IPS-15b (cell line): ENCODE results near the gene CEACAM1.
"Not testable (repeated sequence)": the region's sequence is repeated elsewhere in the genome, so short reads cannot be mapped to it uniquely, and the experiment has no call there.

Experiments used
- H3K27me3 ChIP-seq: one replicate; pipeline ENCODE4 v1.6.1; 2013; ENCODE audit warnings: low read length; ENCODE audit not compliant: control insufficient read depth, insufficient read depth
- H3K36me3 ChIP-seq: one replicate; pipeline ENCODE4 v1.6.1; 2013; ENCODE audit warnings: low read length; ENCODE audit not compliant: control insufficient read depth, insufficient read depth
- H3K4me1 ChIP-seq: one replicate; pipeline ENCODE4 v1.6.1; 2013; ENCODE audit warnings: mild to moderate bottlenecking, low read length; ENCODE audit not compliant: control insufficient read depth, insufficient read depth
- H3K4me3 ChIP-seq: one replicate; pipeline ENCODE4 v1.5.1; 2013; ENCODE audit warnings: low read depth, low read length
- H3K9ac ChIP-seq: one replicate; pipeline ENCODE4 v1.6.1; 2013; ENCODE audit warnings: low read depth, mild to moderate bottlenecking, low read length
- H3K9me3 ChIP-seq: one replicate; pipeline ENCODE4 v1.6.1; 2013; ENCODE audit warnings: mild to moderate bottlenecking, low read length; ENCODE audit not compliant: control insufficient read depth, insufficient read depth

CEACAM1 gene

DNA sequence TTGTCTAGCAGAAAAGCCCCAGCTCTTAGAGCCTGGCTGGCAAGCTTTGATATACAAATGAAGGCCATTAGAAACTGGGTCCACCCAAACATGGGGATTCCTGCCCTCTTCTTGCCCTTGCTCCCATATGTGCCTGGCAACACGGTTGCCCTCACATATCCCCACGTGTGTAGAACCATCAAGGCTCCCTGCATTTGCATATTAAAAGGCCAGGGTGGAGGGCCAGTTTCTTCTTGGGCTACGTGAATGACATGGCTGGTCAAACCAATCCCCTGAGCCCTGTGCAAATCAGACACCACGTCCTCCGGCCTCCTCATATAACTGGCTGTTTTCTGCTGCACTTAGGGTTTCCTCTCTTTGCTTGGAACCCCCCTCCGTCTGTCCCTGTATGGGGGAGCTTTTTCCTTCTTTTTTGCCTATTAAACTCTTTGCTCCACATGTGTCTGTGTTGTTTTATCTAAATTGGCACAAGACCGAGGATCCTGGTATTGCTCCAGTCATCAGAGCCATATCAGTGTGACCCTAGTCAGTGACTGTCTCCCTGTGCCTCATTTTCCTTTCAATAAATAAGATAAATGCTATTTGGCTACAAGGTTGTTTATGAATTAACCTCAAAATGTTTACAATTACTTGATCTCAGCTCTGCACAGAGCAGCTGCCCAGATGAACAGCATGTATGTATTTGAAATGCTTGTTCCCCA lies 30.3 kb upstream of the CEACAM1 start:
- Histone ChIP-seq H3K4me3 (no peak overlapping the region), H3K9ac (no peak overlapping the region), H3K9me3 (no peaks in the 10 kb centered on the region), H3K27me3 (no peaks in the 10 kb centered on the region), H3K4me1 (peaks cover 22% of the 10 kb centered on the region), H3K36me3 (no peaks in the 10 kb centered on the region)

DNA sequence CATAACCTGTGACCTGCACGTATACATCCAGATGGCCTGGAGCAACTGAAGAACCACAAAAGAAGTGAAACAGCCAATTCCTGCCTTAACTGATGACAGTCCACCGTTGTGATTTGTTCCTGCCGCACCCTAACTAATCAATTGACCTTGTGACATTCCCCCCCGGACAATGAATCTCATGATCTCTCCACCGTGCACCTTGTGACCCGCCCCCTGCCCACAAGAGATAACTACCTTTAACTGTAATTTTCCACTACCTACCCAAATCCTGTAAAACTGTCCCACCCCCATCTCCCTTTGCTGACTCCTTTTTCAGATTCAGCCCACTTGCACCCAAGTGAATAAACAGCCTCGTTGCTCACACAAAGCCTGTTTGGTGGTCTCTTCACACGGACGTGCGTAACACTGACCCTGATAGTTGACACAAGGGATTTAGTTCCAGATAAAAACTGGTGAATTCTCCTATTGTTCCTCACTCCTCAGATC lies 29.1 kb upstream of the CEACAM1 start:
- H3K9ac ChIP-seq, H3K36me3 ChIP-seq, H3K9me3 ChIP-seq, H3K27me3 ChIP-seq, H3K4me3 ChIP-seq: not testable (repeated sequence)
- H3K4me1 ChIP-seq = peaks cover 22% of the 10 kb centered on the region

DNA sequence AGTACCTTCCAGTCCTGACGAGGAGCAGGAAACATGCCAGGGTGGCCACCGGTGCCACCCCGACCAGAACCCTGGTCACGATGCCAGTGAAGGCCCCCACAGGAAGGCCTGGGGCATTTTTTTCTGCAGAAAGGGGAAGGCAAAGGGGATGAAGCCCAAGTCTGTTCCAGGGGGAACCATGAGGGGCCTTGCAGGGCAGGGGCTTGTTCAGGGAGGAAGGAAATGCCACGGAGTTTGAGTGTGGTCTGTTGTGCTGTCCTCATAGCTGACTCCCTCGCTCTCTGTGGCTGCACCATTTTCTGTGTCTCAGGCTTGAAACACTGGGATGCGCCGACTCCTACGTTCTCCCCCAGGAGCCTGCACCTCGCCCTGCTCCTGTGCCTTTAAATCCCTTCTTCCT lies 27.5 kb upstream of the CEACAM1 start:
- Histone ChIP-seq H3K27me3 (no peaks in the 10 kb centered on the region), H3K9me3 (no peaks in the 10 kb centered on the region), H3K4me3 (no peak overlapping the region), H3K9ac (no peak overlapping the region), H3K36me3 (no peaks in the 10 kb centered on the region), H3K4me1 (peaks cover 22% of the 10 kb centered on the region)

DNA sequence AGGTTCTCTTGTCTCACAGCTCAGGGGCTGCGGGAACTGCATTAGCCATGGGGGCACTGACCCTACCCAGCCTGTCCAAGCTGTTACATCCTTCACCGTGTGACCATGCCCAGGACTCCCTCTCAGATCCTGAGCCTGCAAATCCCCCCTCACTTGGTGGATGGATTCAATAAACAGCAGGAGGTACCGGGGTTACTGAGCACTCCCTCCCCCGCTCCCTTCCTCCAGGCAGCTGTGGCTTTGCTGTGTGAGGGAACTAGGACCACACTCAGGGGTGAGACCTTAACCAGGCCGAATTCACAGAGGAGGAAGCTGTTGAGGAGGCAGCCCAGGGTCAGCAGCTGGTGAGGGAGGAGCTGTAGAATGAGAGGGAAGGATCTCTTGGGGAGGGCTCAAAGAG lies 27.0 kb upstream of the CEACAM1 start:
- Histone ChIP-seq H3K4me1 (peaks cover 22% of the 10 kb centered on the region), H3K9ac (no peak overlapping the region), H3K36me3 (no peaks in the 10 kb centered on the region)

DNA sequence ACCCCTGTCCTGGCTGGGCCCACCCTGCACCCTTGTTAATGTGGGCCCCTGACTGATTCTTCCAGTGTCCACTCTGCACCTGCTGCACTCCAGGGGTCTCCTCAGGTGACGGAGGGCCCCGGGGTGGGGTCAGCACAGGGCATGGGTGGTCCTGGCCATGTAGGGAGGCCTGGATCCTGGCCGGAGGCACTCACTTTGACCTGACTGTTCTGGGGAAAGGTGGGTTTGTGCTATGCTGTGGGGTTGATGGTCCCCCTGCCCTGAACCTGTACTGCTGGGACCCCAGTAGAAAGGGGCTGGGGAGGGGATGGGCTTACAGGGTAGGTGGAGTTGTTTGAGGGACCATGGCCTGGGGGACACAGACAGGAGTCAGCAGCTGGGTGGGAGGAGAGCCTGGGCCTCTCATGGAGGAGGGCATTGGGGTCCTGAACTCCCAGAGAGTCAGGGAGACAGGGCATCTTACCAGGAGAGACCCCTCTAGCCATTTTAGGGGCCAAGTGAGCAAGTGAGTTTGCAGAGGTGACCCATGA lies 25.8 kb upstream of the CEACAM1 start:
- Histone ChIP-seq H3K4me1 (peaks cover 18% of the 10 kb centered on the region), H3K9me3 (no peaks in the 10 kb centered on the region), H3K27me3 (no peaks in the 10 kb centered on the region), H3K9ac (no peak overlapping the region), H3K36me3 (no peaks in the 10 kb centered on the region), H3K4me3 (no peak overlapping the region)

More for the DNA sequence above, 27.0 kb upstream of the CEACAM1 start:
- H3K27me3 ChIP-seq = no peaks in the 10 kb centered on the region
- no peak overlapping the region for H3K4me3 ChIP-seq
- H3K9me3 ChIP-seq = no peaks in the 10 kb centered on the region

DNA sequence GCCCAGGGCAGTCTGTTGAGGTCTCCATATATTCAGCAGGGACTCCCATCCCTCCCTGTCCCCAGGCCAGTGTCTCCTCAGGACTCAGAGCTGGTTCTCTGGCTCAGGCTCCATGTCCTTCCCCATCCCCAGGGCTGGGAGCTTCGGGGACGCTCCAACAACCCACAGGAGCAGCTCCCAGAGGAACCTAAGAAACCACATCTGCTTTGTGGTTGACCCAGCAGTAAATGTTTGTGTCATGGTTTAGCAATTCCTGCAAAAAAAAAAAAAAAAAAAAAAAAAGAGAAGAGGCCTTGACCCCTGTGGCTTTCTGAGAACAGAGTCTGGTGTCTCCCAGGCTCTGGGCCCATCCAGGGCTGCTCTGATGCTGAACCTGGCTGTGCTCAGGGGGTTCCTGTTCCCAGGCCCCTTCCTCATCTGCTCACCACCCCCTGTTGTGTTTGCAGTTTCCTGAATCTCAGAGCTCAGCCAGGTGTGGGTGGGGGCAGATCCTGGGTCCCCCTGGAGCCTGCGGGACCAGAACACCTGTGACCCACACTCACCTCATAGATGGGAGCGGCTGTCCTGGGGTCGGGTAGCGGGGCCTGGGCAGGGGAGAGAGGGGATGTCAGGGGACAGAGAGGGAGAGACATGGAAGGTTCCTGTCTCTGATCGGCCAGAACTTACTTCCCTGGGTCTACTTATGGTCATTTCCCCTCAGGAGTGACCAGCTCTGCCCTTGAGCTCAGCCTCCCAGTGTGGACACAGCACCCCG lies 25.2 kb upstream of the CEACAM1 start:
- Histone ChIP-seq H3K36me3 (no peaks in the 10 kb centered on the region), H3K27me3 (no peaks in the 10 kb centered on the region), H3K9ac (no peak overlapping the region), H3K4me3 (no peak overlapping the region), H3K4me1 (peaks cover 13% of the 10 kb centered on the region), H3K9me3 (no peaks in the 10 kb centered on the region)

DNA sequence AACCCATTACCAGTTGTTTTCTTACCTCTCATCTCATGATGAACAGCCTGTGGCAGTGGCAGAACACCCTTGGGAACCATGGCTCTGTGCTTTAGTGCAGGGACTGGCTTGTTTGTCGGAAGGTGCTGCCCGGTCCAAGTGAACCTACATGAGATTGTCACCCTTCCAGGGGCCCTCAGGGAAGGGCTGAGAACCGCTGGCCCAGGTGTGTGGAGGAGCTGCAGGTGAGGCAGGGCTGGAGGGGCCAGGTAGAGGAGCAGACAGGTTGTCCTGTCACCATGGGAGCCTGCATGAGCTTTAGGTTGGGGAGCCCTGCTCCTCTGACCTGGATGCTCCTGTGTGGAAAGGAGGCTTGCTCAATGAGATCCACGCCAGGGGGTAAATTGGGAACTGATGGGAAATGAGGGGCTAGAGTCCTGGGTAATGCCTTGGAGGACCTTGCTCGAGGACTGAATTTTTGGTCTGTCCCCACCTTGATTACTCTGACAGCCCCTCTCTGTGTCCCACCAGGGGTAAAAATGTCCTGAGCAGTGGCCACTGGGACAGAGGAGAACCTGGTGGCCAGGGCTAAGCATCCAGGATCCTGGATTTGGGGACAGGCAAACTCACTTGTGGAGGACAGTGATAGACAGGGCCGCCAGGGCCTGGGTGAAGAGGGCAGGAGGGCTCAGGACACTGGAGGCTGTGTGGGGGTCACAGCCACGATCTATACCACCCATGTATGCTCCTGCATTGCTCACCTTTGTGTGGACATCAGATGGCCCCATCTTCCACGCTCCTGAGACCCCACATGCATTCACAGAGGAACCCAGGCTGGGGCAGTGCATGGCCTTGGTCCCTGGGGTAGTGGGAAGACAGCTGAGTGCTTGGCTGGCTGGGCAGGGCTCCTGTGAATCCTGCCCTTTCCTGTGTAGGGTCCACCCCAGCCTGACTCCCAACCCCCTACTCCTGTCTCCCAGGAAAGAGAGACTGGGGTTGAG lies 24.1 kb upstream of the CEACAM1 start:
- Histone ChIP-seq H3K4me3 (no peak overlapping the region), H3K9me3 (no peaks in the 10 kb centered on the region), H3K4me1 (peaks cover 7% of the 10 kb centered on the region), H3K27me3 (no peaks in the 10 kb centered on the region), H3K9ac (no peak overlapping the region), H3K36me3 (no peaks in the 10 kb centered on the region)

DNA sequence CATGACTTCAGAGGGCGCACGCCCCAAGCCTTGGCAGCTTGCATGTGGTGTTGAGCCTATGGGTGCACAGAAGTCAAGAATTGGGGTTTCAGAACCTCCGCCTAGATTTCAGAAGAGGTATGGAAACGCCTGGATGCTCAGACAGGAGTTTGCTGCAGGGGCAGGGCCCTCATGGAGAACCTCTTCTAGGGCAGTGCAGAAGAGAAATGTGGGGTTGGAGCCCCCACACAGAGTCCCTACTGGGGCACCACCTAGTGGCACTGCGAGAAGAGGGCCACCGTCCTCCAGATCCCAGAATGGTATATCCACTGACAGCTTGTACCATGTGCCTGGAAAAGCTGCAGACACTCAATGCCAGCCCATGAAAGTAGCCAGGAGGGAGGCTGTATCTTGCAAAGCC lies 22.2 kb upstream of the CEACAM1 start:
- H3K4me1 ChIP-seq, H3K36me3 ChIP-seq, H3K9ac ChIP-seq, H3K9me3 ChIP-seq, H3K27me3 ChIP-seq, H3K4me3 ChIP-seq: not testable (repeated sequence)

DNA sequence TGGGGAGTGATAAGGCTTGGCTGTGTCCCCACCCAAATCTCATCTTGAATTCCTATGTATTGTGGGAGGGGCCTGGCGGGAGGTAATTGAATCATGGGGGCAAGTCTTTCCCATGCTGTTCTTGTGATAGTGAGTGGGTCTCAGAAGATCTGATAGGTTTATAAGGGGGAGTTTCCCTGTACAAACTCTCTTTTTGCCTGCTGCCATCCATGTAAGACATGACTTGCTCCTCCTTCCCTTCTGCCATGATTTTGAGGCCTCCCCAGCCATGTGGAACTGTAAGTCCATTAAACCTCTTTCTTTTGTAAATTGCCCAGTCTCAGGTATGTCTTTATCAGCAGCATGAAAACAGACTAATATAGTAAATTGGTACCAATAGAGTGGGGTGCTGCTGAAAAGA lies 20.8 kb upstream of the CEACAM1 start:
- H3K4me1 ChIP-seq, H3K9ac ChIP-seq, H3K4me3 ChIP-seq, H3K9me3 ChIP-seq, H3K36me3 ChIP-seq, H3K27me3 ChIP-seq: not testable (repeated sequence)

DNA sequence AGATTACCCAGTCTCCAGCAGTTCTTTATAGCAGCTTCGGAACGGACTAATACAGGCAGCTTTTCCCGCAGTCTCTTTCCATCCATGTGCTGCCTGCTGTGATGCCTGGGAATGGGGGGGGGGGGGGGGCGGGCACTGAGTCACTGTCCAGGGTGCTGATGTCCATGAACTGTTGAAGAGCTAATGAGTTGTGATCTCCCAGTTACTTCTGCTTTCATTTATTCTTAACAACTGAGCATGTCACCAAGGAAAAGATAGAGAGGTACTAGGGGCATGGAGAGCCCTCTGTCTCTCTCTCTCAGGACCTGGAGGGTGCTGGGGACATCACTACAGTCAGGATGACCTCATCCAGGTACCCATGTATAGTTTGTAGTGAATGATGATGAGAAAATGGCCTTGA lies 20.3 kb upstream of the CEACAM1 start:
- no peak overlapping the region for H3K4me3 ChIP-seq
- H3K9me3 ChIP-seq = no peaks in the 10 kb centered on the region
- no peaks in the 10 kb centered on the region for H3K36me3 ChIP-seq
- no peaks in the 10 kb centered on the region for H3K27me3 ChIP-seq
- H3K4me1 ChIP-seq = no peaks in the 10 kb centered on the region
- no peak overlapping the region for H3K9ac ChIP-seq

DNA sequence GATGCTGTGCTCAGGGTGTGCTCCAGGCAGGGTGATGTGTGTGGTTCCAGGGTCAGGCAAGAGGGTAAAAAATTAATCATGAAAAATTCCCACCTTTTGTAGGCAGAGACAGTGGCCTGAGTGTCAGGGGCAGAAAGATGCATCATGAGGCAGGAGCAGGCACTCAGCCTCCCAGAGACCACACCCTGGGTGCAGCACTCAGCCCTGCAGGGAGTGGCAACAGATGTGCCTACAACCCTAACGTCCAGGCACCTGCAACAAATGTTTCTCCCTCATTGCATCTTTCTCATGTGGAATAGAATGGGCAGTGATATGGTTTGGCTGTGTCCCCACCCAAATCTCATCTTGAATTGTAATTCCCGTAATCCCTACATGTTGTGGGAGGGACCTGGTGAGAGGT lies 19.6 kb upstream of the CEACAM1 start:
- Histone ChIP-seq H3K4me3 (no peak overlapping the region), H3K9ac (no peak overlapping the region), H3K9me3 (no peaks in the 10 kb centered on the region), H3K4me1 (no peaks in the 10 kb centered on the region), H3K36me3 (no peaks in the 10 kb centered on the region), H3K27me3 (no peaks in the 10 kb centered on the region)
